ENCODE results near the gene TBCD. TPM values are rescaled to one million over a fixed set of nuclear protein-coding genes. Genes with fewer than 3 reads are reported as not detected.
"Not testable (repeated sequence)": the region's sequence is repeated elsewhere in the genome, so short reads cannot be mapped to it uniquely, and the experiment has no call there.

TBCD gene
- total RNA-seq, 1 donor, result 39.5 TPM

GRCh38 chr17:82780971-82781893, 29.4 kb downstream of the TBCD start:
- no peak overlapping the region for H3K4me3 ChIP-seq (ENCODE audit: low read depth, low read length)
- DNase-seq (ENCODE audit: low read depth), result no peak
- TF ChIP-seq CTCF (IDR thresholded peaks at IDR 0.05; ENCODE audit: insufficient read depth, low read length), result no peak

- peak; percentile 80 for DNase-seq (ENCODE audit: low read depth)
- H3K4me3 ChIP-seq (ENCODE audit: low read depth, low read length), result no peak overlapping the region
- TF ChIP-seq CTCF (IDR thresholded peaks at IDR 0.05; ENCODE audit: insufficient read depth, low read length), result peak; percentile 99
These were observed 30.0 kb downstream of the TBCD start for GRCh38 chr17:82781894-82782274.

- TF ChIP-seq CTCF (IDR thresholded peaks at IDR 0.05; ENCODE audit: insufficient read depth, low read length), result no peak
- no peak overlapping the region for H3K4me3 ChIP-seq (ENCODE audit: low read depth, low read length)
- no peak for DNase-seq (ENCODE audit: low read depth)
These were observed 30.9 kb downstream of the TBCD start for GRCh38 chr17:82782657-82783207.

- no peak for TF ChIP-seq CTCF (IDR thresholded peaks at IDR 0.05; ENCODE audit: insufficient read depth, low read length)
- no peak overlapping the region for H3K4me3 ChIP-seq (ENCODE audit: low read depth, low read length)
- DNase-seq (ENCODE audit: low read depth), result no peak
These were observed 31.6 kb downstream of the TBCD start for GRCh38 chr17:82783498-82783897.

- not testable (repeated sequence) for DNase-seq (ENCODE audit: low read depth); H3K4me3 ChIP-seq (ENCODE audit: low read depth, low read length)
These were observed 33.7 kb downstream of the TBCD start for GRCh38 chr17:82785581-82785980.

- DNase-seq (ENCODE audit: low read depth), result no peak
- no peak for TF ChIP-seq CTCF (IDR thresholded peaks at IDR 0.05; ENCODE audit: insufficient read depth, low read length)
- H3K4me3 ChIP-seq (ENCODE audit: low read depth, low read length), result no peak overlapping the region
These were observed 34.6 kb downstream of the TBCD start for GRCh38 chr17:82786427-82786826.

GRCh38 chr17:82787081-82787848, 35.4 kb downstream of the TBCD start:
- DNase-seq (ENCODE audit: low read depth), result peak; percentile 96
- H3K4me3 ChIP-seq (ENCODE audit: low read depth, low read length), result no peak overlapping the region
- TF ChIP-seq CTCF (IDR thresholded peaks at IDR 0.05; ENCODE audit: insufficient read depth, low read length), result no peak
